Sigmoid colon (tissue), 7 donors: ENCODE data around the gene SPAM1. TPM values are rescaled to one million over a fixed set of nuclear protein-coding genes. Genes with fewer than 3 reads are reported as not detected.
"Not testable (repeated sequence)": the region's sequence is repeated elsewhere in the genome, so short reads cannot be mapped to it uniquely, and the experiment has no call there.

Source experiments
- DNase-seq: peaks from one replicate; pipeline ENCODE4 v3.0.0-alpha.2; 2019
- H3K27ac ChIP-seq, 4 donors: fragments of 200-600 bp; sonication (generic); one replicate each; pipeline ENCODE4 v1.5.1; 2016 to 2019; ENCODE audit warnings: mild to moderate bottlenecking in 1 of 4
- H3K27me3 ChIP-seq, 3 donors: fragments of 200-600 bp; sonication (generic); one replicate each; pipeline ENCODE4 v1.5.1; 2019; ENCODE audit warnings: mild to moderate bottlenecking in 1 of 3
- H3K36me3 ChIP-seq, 4 donors: fragments of 200-600 bp; sonication (generic); one replicate each; pipeline ENCODE4 v1.5.1; 2016 to 2019
- H3K4me1 ChIP-seq, 4 donors: fragments of 200-600 bp; sonication (generic); one replicate each; pipeline ENCODE4 v1.5.1; 2017 to 2019
- H3K4me3 ChIP-seq, 4 donors: fragments of 200-600 bp; sonication (generic); one replicate each; pipeline ENCODE4 v1.5.1; 2017 to 2019; ENCODE audit warnings: mild to moderate bottlenecking in 2 of 4, moderate library complexity in 1 of 4
- H3K9me3 ChIP-seq, 4 donors: fragments of 200-600 bp in 3 of 4; sonication (generic) in 3 of 4; one replicate each; pipeline versions ENCODE4 v1.5.1 to v1.6.1; 2013 to 2019
- CTCF ChIP-seq, 4 experiments: fragments of 450-650 bp in 3 of 4; fragments of 200-600 bp in 1 of 4; IDR thresholded peaks; one replicate each; pipeline ENCODE4 v1.5.1; 2016 to 2019; ENCODE audit warnings: antibody characterized with exemption in 4 of 4, mild to moderate bottlenecking in 3 of 4, moderate library complexity in 2 of 4
- EP300 ChIP-seq, 4 donors: sonication (generic); formaldehyde crosslinking; IDR thresholded peaks; one replicate each; pipeline ENCODE4 v1.6.1; 2017; ENCODE audit warnings: antibody characterized with exemption in 4 of 4
- POLR2A ChIP-seq, 2 donors: fragments of 450-650 bp; IDR thresholded peaks; one replicate each; pipeline ENCODE4 v1.6.1; 2016; ENCODE audit warnings: antibody characterized with exemption in 2 of 2, mild to moderate bottlenecking in 2 of 2, moderate library complexity in 2 of 2
- POLR2AphosphoS5 ChIP-seq, 4 donors: sonication (generic); formaldehyde crosslinking; IDR thresholded peaks; one replicate each; pipeline ENCODE4 v1.6.1; 2017; ENCODE audit warnings: antibody characterized with exemption in 4 of 4
- WGBS, 2 donors: extraction: QIAGEN DNeasy Blood & Tissue Kit; methylation state at CpG; one replicate each; pipeline ENCODE4 v1.1.7; 2013; 5-methylcytosine and 5-hydroxymethylcytosine counted together
- intact Hi-C: fragments of 100-400 bp; cut with DNase I; formaldehyde crosslinking; loops from one replicate; pipeline ENCODE4 v1.15.1; 2023
- polyA plus RNA-seq, 3 donors: library from polyadenylated mRNA; stranded (reverse); fragments of 200-250 nt; gene quantifications; one replicate each; pipeline ENCODE4 v1.2.3, GENCODE V29; 2013
- total RNA-seq, 4 donors: library from RNA; depleted of rRNA; stranded (reverse); fragments of >200 nt; gene quantifications; one replicate each; pipeline ENCODE4 v1.1.0, GENCODE V29; 2016
- donor health status: healthy with polysubstance abuse.
- donor health status: Bipolar disorder and iron deficiency.
- donor health status: healthy.

The SPAM1 gene
- total and polyA plus RNA-seq, 7 donors: not detected

- Histone ChIP-seq H3K4me3 (no peak overlapping the region), H3K9me3 (peaks cover 0 to 3% (median 0%) of the 10 kb centered on the region in 4 donors), H3K27me3 (no peaks in the 10 kb centered on the region), H3K36me3 (no peaks in the 10 kb centered on the region), H3K27ac (no peak overlapping the region), H3K4me1 (no peaks in the 10 kb centered on the region)
- no peak for DNase-seq
- intact Hi-C loops: no loop called here
- 97 to 98% methylated on average over 3 of the region's 3 CpGs for WGBS, 2 donors
- TF ChIP-seq POLR2AphosphoS5 (IDR thresholded peaks at IDR 0.05) (no peak), CTCF (IDR thresholded peaks at IDR 0.05) (no peak), EP300 (IDR thresholded peaks at IDR 0.05) (no peak), POLR2A (IDR thresholded peaks at IDR 0.05) (no peak)
Measured at GRCh38 chr7:123999703-124000102, 74.7 kb downstream of the SPAM1 start.

GRCh38 chr7:124008296-124008695 is 83.3 kb downstream of the SPAM1 start:
- H3K9me3 ChIP-seq, DNase-seq, H3K27me3 ChIP-seq, intact Hi-C loops, H3K4me3 ChIP-seq, H3K27ac ChIP-seq, H3K36me3 ChIP-seq, H3K4me1 ChIP-seq: not testable (repeated sequence)
- 78 to 88% methylated on average over 6 of the region's 6 CpGs for WGBS, 2 donors

GRCh38 chr7:124009321-124009720 is 84.3 kb downstream of the SPAM1 start:
- 66 to 67% methylated on average over 2 of the region's 2 CpGs for WGBS, 2 donors
- H3K27me3 ChIP-seq: no peaks in the 10 kb centered on the region
- H3K4me3 ChIP-seq: no peak overlapping the region
- no peak overlapping the region for H3K27ac ChIP-seq
- H3K4me1 ChIP-seq: no peaks in the 10 kb centered on the region
- no peaks in the 10 kb centered on the region for H3K9me3 ChIP-seq
- no peaks in the 10 kb centered on the region for H3K36me3 ChIP-seq
- intact Hi-C loops: no loop called here
- TF ChIP-seq POLR2AphosphoS5 (IDR thresholded peaks at IDR 0.05): no peak
- no peak for TF ChIP-seq EP300 (IDR thresholded peaks at IDR 0.05)
- TF ChIP-seq CTCF (IDR thresholded peaks at IDR 0.05): no peak
- TF ChIP-seq POLR2A (IDR thresholded peaks at IDR 0.05): no peak
- DNase-seq: no peak

Other genes with a start within 250 kb of the SPAM1 start
- gene WASL, start 176.2 kb upstream of the SPAM1 start, total RNA-seq: 10 to 100 TPM; 32.4 to 45.3 (median 39.0) TPM
- gene WASL, start 176.2 kb upstream of the SPAM1 start, polyA plus RNA-seq: 10 to 100 TPM; 33.0 to 80.5 (median 71.5) TPM
- gene HYAL4, start 80.1 kb upstream of the SPAM1 start, total RNA-seq: not detected
- under 1 TPM in 1 of 3 donors, not detected in 2; 0.09 TPM for gene HYAL4, start 80.1 kb upstream of the SPAM1 start, polyA plus RNA-seq
- under 1 TPM in 1 of 4 donors, not detected in 3; 0.71 TPM for gene TMEM229A, start 107.8 kb downstream of the SPAM1 start, total RNA-seq
- gene TMEM229A, start 107.8 kb downstream of the SPAM1 start, polyA plus RNA-seq: under 1 TPM in 1 of 3 donors, not detected in 2; 0.03 TPM